IPS-18a (cell line): Measurements from ENCODE around the gene EGF.
"Not testable (repeated sequence)": the region's sequence is repeated elsewhere in the genome, so short reads cannot be mapped to it uniquely, and the experiment has no call there.

Experiments used
- H3K27ac ChIP-seq: one replicate; pipeline ENCODE4 v1.5.1; 2013; ENCODE audit warnings: low read length
- H3K27me3 ChIP-seq: one replicate; pipeline ENCODE4 v1.6.1; 2013; ENCODE audit warnings: mild to moderate bottlenecking, low read length; ENCODE audit not compliant: control insufficient read depth, insufficient read depth
- H3K36me3 ChIP-seq: one replicate; pipeline ENCODE4 v1.6.1; 2013; ENCODE audit warnings: low read depth, low read length; ENCODE audit not compliant: control insufficient read depth
- H3K4me1 ChIP-seq: one replicate; pipeline ENCODE4 v1.6.1; 2013; ENCODE audit warnings: low read depth, low read length; ENCODE audit not compliant: control insufficient read depth
- H3K4me3 ChIP-seq: one replicate; pipeline ENCODE4 v1.5.1; 2013; ENCODE audit warnings: low read length
- H3K9ac ChIP-seq: one replicate; pipeline ENCODE4 v1.6.1; 2013; ENCODE audit warnings: mild to moderate bottlenecking, low read length, moderate library complexity
- H3K9me3 ChIP-seq: one replicate; pipeline ENCODE4 v1.6.1; 2013; ENCODE audit warnings: low read depth, low read length; ENCODE audit not compliant: control insufficient read depth

EGF gene

DNA sequence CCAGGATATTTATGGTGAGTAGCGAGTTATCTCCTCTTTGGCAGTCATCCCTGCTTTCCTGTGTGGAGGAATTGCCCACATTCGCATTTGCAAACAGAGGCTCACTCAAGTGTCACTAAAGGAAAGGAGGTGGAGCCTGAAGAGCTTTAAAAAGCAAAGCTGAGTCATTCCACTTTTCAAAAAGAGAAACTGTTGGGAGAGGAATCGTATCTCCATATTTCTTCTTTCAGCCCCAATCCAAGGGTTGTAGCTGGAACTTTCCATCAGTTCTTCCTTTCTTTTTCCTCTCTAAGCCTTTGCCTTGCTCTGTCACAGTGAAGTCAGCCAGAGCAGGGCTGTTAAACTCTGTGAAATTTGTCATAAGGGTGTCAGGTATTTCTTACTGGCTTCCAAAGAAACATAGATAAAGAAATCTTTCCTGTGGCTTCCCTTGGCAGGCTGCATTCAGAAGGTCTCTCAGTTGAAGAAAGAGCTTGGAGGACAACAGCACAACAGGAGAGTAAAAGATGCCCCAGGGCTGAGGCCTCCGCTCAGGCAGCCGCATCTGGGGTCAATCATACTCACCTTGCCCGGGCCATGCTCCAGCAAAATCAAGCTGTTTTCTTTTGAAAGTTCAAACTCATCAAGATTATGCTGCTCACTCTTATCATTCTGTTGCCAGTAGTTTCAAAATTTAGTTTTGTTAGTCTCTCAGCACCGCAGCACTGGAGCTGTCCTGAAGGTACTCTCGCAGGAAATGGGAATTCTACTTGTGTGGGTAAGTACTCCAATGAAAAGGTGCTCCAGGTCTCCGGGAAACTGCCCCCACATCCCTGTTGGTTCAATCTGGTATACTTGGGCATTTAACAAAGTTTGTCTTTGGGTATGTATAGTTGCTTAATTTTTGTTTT is at the start of gene EGF:
TSS of gene EGF (plus strand) at position 178 of the 890 bp plus-strand sequence. CDS start at position 631, 453 bp downstream.
- Histone ChIP-seq H3K4me1 (peaks cover 11% of the 10 kb centered on the region), H3K9me3 (no peaks in the 10 kb centered on the region), H3K4me3 (peak within 1 kb of the TSS; percentile 9), H3K27ac (peak within 1 kb of the TSS; percentile 28), H3K27me3 (no peaks in the 10 kb centered on the region), H3K36me3 (no peaks in the 10 kb centered on the region), H3K9ac (no peak within 1 kb of the TSS)

DNA sequence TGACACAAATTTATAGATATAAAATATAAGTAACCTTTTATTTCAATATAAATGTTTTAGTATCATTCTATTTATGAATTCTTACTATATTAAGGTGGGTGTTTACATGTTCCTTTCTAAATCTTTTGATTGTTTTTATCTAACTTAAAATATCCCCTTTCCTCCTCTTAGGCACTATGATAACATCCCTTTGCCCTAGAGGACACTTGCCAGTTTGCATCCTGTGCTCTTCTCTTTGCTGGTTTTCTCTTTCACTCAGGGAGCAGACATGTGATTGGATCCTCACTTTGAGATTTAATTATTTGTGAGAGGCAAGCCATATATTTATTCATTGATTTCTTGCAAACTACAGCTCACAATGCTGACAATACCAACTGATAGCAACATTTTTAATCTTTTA is 48.5 kb upstream of the EGF start:
- Histone ChIP-seq H3K27me3 (no peaks in the 10 kb centered on the region), H3K9me3 (peaks cover 3% of the 10 kb centered on the region), H3K9ac (no peak overlapping the region), H3K4me1 (no peaks in the 10 kb centered on the region), H3K4me3 (no peak overlapping the region), H3K27ac (no peak overlapping the region), H3K36me3 (no peaks in the 10 kb centered on the region)

DNA sequence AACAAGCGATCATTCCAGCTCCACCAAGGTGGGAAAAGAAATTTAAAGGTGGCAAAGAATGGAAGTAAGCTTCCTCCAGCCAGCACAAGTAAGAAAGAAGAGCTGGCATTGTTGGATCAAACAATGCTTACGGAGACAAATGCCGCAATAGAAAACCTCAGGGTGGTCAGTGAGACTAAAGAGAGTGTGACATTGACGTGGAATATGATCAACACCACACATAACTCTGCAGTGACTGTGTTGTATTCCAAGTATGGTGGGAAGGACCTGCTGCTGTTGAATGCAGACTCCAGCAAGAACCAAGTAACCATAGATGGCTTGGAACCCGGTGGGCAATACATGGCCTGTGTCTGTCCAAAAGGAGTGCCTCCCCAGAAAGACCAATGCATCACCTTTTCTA is 42.6 kb upstream of the EGF start:
- Histone ChIP-seq H3K4me1 (no peaks in the 10 kb centered on the region), H3K9ac (no peak overlapping the region), H3K4me3 (no peak overlapping the region), H3K27ac (no peak overlapping the region), H3K9me3 (no peaks in the 10 kb centered on the region), H3K27me3 (no peaks in the 10 kb centered on the region), H3K36me3 (no peaks in the 10 kb centered on the region)

DNA sequence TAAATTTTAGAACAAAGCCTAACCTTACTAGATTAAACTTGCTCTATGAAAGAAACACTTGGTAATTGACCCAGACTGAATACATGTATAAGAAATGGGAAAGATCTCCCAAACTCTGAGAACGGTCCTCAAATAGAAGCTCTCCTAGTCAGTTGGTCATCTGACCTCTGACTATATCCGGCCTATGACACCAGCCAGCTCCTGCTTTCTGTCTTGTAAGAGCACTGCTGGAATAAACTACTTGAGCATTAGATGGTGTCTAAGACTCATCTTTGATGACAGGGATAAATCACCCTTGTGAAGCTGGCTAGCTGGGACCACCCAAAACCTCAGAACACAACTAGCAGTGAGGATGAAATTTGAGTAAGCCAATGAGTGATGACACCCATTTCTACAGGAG is 40.6 kb upstream of the EGF start:
- Histone ChIP-seq H3K36me3 (no peaks in the 10 kb centered on the region), H3K9ac (no peak overlapping the region), H3K4me1 (no peaks in the 10 kb centered on the region), H3K27ac (no peak overlapping the region), H3K9me3 (no peaks in the 10 kb centered on the region), H3K4me3 (no peak overlapping the region), H3K27me3 (no peaks in the 10 kb centered on the region)

DNA sequence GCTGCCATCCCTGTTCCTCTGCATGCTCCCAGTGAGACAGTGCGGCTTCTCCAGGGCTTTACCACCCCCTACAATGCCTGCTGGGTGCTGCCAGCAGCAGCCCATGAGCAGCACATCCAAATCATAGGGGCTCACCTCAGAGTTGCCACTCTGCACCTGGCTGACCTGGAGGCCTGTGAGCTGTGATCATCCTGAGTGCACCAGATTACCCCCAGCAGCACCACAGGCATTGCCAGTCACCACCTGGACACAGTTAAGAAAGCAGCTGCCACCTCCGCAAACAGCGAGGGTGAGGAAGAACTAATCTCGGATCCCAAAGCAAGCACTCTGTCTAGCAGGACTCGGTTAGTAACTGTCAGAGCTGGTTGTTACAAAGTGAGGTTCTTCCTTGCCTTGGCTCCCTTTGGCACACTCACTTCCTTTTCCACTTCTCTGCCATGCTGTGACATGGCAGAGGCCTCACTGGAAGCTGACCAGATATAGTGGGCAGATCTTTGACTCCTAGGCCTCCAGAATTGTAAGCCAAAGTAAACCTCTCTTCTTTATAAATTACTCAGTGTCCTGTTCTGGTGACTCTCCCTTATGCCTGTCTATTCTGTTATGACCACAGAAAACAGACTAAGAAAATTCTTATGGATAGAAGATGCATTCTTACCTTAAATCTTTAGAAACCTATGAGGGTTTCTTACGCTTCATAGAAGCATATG is 39.6 kb upstream of the EGF start:
- no peaks in the 10 kb centered on the region for H3K27me3 ChIP-seq
- H3K4me1 ChIP-seq, result no peaks in the 10 kb centered on the region
- H3K9me3 ChIP-seq, result no peaks in the 10 kb centered on the region
- no peak overlapping the region for H3K9ac ChIP-seq
- no peaks in the 10 kb centered on the region for H3K36me3 ChIP-seq
- no peak overlapping the region for H3K27ac ChIP-seq
- H3K4me3 ChIP-seq, result no peak overlapping the region

DNA sequence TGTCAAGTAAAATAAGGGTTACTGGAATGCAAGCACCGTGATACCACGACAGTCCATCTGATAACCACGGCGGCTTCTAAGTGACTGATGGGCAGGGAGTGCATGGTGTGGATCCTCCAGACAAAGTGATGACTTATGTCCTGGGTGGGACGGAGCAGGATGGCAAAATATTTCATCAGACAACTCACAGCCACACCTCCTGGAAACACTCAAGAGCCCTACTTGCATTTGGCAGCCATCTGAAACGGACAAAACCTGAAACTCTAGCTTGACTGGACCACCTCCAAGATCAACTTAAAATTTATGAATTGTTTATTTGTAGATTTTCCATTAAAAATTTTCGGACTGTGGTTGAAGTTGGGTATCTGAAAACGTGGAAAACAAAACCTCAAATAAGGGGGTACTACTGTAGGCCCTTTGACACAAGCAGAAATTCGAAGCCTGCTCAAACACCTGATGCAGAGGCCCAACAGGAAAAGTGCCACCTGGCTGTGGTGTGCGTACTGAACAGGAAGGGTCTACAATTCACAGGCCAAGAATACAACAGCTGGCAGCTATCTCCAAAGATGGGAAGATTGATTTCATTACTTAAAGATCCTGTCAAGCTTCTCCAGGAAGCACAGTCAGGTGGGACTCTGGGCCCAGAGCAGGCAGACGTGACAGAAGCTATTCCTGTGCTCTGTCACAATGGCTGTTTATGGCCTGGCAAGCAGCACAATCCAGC is 38.7 kb upstream of the EGF start:
- H3K4me1 ChIP-seq, result no peaks in the 10 kb centered on the region
- H3K9me3 ChIP-seq, result no peaks in the 10 kb centered on the region
- H3K27me3 ChIP-seq, result no peaks in the 10 kb centered on the region
- H3K9ac ChIP-seq, result no peak overlapping the region
- no peak overlapping the region for H3K27ac ChIP-seq
- no peak overlapping the region for H3K4me3 ChIP-seq
- no peaks in the 10 kb centered on the region for H3K36me3 ChIP-seq

DNA sequence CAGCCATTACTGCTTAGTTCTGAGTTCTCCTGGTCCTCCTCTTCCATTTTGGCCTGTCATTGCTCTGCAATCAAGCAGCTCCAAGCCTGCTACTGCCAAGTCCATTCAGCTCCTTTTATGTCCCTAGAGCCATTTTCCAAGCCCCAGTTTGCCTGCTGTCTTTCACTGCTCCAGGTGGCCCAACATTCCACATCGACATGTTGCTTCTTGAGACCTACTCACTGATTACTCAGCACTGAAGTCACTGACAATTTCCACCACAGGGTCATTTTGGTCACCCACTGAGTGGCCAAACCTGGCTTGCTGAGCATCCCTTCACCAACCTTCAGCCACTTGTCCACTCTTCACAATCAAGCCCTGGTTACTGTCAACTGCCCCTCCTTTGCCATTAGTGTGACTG is 37.6 kb upstream of the EGF start:
- Histone ChIP-seq H3K9ac (no peak overlapping the region), H3K9me3 (no peaks in the 10 kb centered on the region), H3K4me1 (no peaks in the 10 kb centered on the region), H3K4me3 (no peak overlapping the region), H3K27ac (no peak overlapping the region), H3K36me3 (no peaks in the 10 kb centered on the region), H3K27me3 (no peaks in the 10 kb centered on the region)

DNA sequence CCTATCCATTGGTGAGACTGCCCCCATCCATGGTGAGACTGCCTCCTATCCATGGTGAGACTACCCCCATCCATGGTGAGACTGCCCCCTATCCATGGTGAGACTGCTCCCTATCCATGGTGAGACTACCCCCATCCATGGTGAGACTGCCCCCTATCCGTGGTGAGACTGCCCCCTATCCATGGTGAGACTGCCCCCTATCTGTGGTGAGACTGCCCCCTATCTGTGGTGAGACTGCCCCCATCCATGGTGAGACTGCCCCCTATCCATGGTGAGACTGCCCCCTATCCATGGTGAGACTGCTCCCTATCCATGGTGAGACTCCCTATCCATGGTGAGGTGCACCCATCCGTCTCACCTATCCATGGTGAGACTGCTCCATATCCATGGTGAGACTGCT is 37.1 kb upstream of the EGF start:
- H3K4me3 ChIP-seq, H3K27ac ChIP-seq, H3K4me1 ChIP-seq, H3K9me3 ChIP-seq, H3K9ac ChIP-seq, H3K36me3 ChIP-seq, H3K27me3 ChIP-seq: not testable (repeated sequence)

DNA sequence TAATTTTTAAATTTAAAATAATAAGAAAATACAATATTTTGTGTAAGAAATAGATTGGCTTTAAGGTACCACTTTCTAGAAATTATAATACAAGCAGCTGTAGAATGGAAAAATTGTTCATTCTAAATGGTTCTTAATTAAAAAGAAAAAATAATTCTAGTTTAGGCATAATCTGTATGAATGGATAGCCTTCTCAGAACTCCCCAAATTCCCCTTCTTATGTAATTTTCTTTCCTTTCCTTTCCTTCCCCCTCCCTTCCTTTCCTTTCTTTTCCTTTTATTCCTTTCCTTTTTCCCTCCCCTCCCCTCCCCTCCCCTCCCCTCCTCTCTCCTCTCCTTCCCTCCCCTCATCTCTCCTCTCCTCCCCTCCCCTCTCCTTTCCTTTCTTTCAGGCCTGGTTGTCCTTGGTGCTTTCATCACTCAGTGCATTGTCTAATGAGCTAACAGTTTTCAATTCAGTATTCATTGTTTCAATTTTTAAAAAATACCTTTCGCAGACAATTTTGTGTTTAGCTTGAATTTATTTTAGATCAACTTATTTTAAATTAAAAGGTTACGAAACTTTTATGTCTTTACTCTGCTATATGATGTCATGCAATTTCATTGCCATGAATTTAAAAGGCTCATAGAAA is 35.9 kb upstream of the EGF start:
- Histone ChIP-seq H3K9me3 (no peaks in the 10 kb centered on the region), H3K27me3 (no peaks in the 10 kb centered on the region), H3K4me3 (no peak overlapping the region), H3K36me3 (no peaks in the 10 kb centered on the region), H3K9ac (no peak overlapping the region), H3K4me1 (no peaks in the 10 kb centered on the region), H3K27ac (no peak overlapping the region)

DNA sequence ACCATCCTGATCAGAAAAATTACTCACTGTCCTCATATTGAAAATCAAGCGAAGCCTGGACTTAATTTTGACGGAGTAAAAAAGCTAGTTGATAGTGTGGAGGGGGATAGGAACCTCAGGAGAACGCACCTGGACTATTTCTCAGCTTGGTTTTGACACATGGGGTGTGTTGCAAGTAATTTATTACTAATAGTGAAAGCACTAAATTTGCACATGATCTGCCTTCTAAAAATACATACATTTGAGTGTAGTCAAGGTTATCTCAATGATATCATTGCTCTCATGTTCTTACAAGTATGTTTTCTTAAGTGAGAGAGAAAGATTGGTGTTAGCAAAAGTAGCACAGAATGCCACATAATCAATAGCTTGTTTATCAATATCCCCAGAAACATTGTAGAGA is 35.3 kb upstream of the EGF start:
- H3K27me3 ChIP-seq, result no peaks in the 10 kb centered on the region
- no peaks in the 10 kb centered on the region for H3K36me3 ChIP-seq
- H3K9me3 ChIP-seq, result no peaks in the 10 kb centered on the region
- H3K4me1 ChIP-seq, result no peaks in the 10 kb centered on the region
- no peak overlapping the region for H3K27ac ChIP-seq
- H3K9ac ChIP-seq, result no peak overlapping the region
- H3K4me3 ChIP-seq, result no peak overlapping the region

DNA sequence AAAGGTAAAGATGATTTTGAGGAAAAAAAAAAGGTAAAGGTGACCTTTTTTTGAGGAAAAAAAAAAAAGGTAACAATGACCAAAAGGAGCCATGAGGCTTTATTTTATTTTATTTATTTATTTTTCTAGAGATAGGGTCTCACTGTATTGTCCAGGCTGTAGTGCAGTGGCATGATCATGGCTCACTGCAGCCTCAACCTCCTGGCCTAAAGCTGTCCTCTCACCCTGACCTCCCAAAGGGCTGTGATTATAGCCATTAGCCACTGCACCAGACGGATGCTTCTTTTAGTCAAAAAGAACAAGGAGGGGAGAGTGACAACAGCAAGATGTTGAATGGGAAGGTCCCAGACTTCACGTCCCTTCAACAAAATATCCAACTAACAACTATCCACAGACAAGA is 34.3 kb upstream of the EGF start:
- no peaks in the 10 kb centered on the region for H3K36me3 ChIP-seq
- no peak overlapping the region for H3K4me3 ChIP-seq
- no peaks in the 10 kb centered on the region for H3K9me3 ChIP-seq
- H3K9ac ChIP-seq, result no peak overlapping the region
- H3K27me3 ChIP-seq, result no peaks in the 10 kb centered on the region
- no peaks in the 10 kb centered on the region for H3K4me1 ChIP-seq
- no peak overlapping the region for H3K27ac ChIP-seq
